HepG2 (cell line): ENCODE results near the gene FASTK. TPM values are rescaled to one million over a fixed set of nuclear protein-coding genes. Genes with fewer than 3 reads are reported as not detected.

Experiments used
- CREM ChIP-seq, 2 experiments: sonication (generic) in 1 of 2; formaldehyde crosslinking in 1 of 2; IDR thresholded peaks; 2 replicates each; pipeline versions ENCODE4 v1.4.0 to v1.6.1; 2016 to 2020; ENCODE audit warnings: antibody characterized with exemption in 1 of 2, mild to moderate bottlenecking in 1 of 2, missing genetic modification reagents in 1 of 2
- ELF1 ChIP-seq: sonication (generic); formaldehyde crosslinking; IDR thresholded peaks from 2 replicates; pipeline ENCODE4 v1.4.0; 2020; ENCODE audit warnings: missing genetic modification reagents
- ELF3 ChIP-seq: IDR thresholded peaks from 2 replicates; pipeline ENCODE4 v1.6.1; 2016; ENCODE audit warnings: missing genetic modification reagents, missing compliant biosample characterization
- JUNB ChIP-seq: sonication (generic); formaldehyde crosslinking; IDR thresholded peaks from 2 replicates; pipeline ENCODE4 v1.8.0; 2022; ENCODE audit warnings: missing genetic modification reagents, mild to moderate bottlenecking, borderline replicate concordance
- KLF16 ChIP-seq, 2 experiments: sonication (generic) in 1 of 2; formaldehyde crosslinking in 1 of 2; IDR thresholded peaks; 2 replicates each; pipeline versions ENCODE4 v1.6.1 to v1.8.0; 2016 to 2023; ENCODE audit warnings: missing genetic modification reagents in 2 of 2, missing compliant biosample characterization in 1 of 2
- MED8 ChIP-seq: sonication (generic); formaldehyde crosslinking; IDR thresholded peaks from 2 replicates; pipeline ENCODE4 v1.8.1; 2023; ENCODE audit warnings: mild to moderate bottlenecking, missing genetic modification reagents; ENCODE audit not compliant: insufficient replicate concordance
- NCOR1 ChIP-seq: fragments of 200-600 bp; sonication (generic); IDR thresholded peaks from 2 replicates; pipeline ENCODE4 v1.7.0; 2017; ENCODE audit warnings: antibody characterized with exemption, low read length, borderline replicate concordance
- NFYB ChIP-seq: sonication (generic); formaldehyde crosslinking; IDR thresholded peaks from 2 replicates; pipeline ENCODE4 v1.4.0; 2020; ENCODE audit warnings: missing genetic modification reagents
- ZBTB38 ChIP-seq: sonication (generic); formaldehyde crosslinking; IDR thresholded peaks from 2 replicates; pipeline ENCODE4 v1.5.1; 2020; ENCODE audit warnings: mild to moderate bottlenecking, missing genetic modification reagents
- ZNF124 ChIP-seq: sonication (generic); formaldehyde crosslinking; IDR thresholded peaks from 2 replicates; pipeline ENCODE4 v1.4.0; 2020; ENCODE audit warnings: missing genetic modification reagents
- ZNF251 ChIP-seq: sonication (generic); formaldehyde crosslinking; IDR thresholded peaks from 2 replicates; pipeline ENCODE4 v1.9.0; 2021; ENCODE audit warnings: mild to moderate bottlenecking, missing genetic modification reagents
- ZNF282 ChIP-seq: fragments of 450-650 bp; IDR thresholded peaks from 2 replicates; pipeline ENCODE4 v1.6.1; 2018; ENCODE audit not compliant: partially characterized antibody
- ZNF44 ChIP-seq: sonication (generic); formaldehyde crosslinking; IDR thresholded peaks from 2 replicates; pipeline ENCODE4 v1.5.1; 2020; ENCODE audit warnings: mild to moderate bottlenecking, missing genetic modification reagents
- polyA plus RNA-seq, 8 experiments: library from polyadenylated mRNA; depleted of rRNA in 3 of 8; stranded (reverse) in 7 of 8; unstranded in 1 of 8; fragments of >200 nt; fragmentation: Illumina TruSeq in 4 of 8; extraction: Trizol in 4 of 8; gene quantifications; 2 replicates each; pipeline versions ENCODE4 v1.2.1 to v1.2.3, GENCODE V29; 2011 to 2016; ENCODE audit warnings: low read depth in 4 of 8, missing spikeins in 1 of 8, mixed read lengths in 1 of 8; ENCODE audit not compliant: insufficient read depth in 1 of 8
- total RNA-seq, 5 experiments: library from RNA; depleted of rRNA; stranded (reverse); fragments of >200 nt; fragmentation: Illumina TruSeq; extraction: Trizol; gene quantifications; 2 replicates each; pipeline ENCODE4 v1.2.3, GENCODE V29; 2016; ENCODE audit warnings: low read depth in 1 of 5
- TF ChIP-seq, protein P1 (sequence below): sonication (generic); formaldehyde crosslinking; IDR thresholded peaks from 2 replicates; pipeline ENCODE4 v1.5.1; 2020; ENCODE audit warnings: missing genetic modification reagents, mild to moderate bottlenecking, borderline replicate concordance
- TF ChIP-seq, protein P2 (sequence below): sonication (generic); formaldehyde crosslinking; IDR thresholded peaks from 2 replicates; pipeline ENCODE4 v1.5.0; 2020; ENCODE audit warnings: mild to moderate bottlenecking, missing genetic modification reagents, borderline replicate concordance
- TF ChIP-seq, protein P3 (sequence below): sonication (generic); formaldehyde crosslinking; IDR thresholded peaks from 2 replicates; pipeline ENCODE4; 2020; ENCODE audit warnings: missing genetic modification reagents, mild to moderate bottlenecking, borderline replicate concordance
- TF ChIP-seq, protein P4 (sequence below): sonication (generic); IDR thresholded peaks from 2 replicates; pipeline ENCODE4 v1.6.1; 2016; ENCODE audit warnings: low read depth, borderline replicate concordance

Gene FASTK
- total and polyA plus RNA-seq, 2 of the 13 experiments (the other 11 are each of a cell fraction or from before 2014, with no cell fraction given) = 52.9 to 55.7 TPM

DNA sequence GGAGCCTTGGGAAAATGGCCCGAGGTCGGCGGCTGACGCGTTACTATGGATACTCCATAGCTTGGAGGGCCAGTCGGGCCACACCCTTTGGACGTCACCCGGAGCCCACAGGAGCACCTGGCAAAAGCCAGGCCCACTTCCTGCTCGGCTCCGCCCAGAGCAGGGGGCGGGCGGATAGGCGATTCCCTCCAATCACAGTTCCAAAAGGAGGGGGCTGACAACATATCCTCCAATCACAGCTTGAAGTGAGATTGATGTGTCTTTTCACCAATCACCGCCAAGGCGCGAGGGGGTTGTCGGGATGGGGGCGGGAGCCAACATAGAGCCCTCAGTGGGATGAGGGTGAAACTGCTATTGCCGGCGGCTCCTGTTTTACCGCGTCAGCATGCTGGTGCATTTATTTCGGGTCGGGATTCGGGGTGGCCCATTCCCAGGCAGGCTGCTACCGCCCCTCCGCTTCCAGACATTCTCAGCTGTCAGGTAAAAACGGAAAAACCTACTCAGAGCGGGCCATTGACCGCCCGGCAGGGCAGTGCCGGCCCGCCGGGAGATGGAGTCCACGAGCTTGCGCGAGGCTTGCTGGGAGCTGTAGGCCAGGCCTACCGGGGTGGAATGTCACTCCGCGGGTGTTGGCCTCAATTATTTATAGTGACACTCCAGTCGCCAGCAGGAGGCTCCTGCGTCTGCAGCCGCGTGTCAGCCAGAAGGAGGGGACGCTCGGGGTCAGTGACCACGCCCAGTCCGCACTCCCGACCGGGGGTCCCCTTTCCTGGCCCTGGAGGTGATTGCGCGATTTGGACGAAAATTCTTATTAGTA is 52.3 kb downstream of the FASTK start, which contains the start of gene ABCB8 (continued):
- TF ChIP-seq, protein P1, sequence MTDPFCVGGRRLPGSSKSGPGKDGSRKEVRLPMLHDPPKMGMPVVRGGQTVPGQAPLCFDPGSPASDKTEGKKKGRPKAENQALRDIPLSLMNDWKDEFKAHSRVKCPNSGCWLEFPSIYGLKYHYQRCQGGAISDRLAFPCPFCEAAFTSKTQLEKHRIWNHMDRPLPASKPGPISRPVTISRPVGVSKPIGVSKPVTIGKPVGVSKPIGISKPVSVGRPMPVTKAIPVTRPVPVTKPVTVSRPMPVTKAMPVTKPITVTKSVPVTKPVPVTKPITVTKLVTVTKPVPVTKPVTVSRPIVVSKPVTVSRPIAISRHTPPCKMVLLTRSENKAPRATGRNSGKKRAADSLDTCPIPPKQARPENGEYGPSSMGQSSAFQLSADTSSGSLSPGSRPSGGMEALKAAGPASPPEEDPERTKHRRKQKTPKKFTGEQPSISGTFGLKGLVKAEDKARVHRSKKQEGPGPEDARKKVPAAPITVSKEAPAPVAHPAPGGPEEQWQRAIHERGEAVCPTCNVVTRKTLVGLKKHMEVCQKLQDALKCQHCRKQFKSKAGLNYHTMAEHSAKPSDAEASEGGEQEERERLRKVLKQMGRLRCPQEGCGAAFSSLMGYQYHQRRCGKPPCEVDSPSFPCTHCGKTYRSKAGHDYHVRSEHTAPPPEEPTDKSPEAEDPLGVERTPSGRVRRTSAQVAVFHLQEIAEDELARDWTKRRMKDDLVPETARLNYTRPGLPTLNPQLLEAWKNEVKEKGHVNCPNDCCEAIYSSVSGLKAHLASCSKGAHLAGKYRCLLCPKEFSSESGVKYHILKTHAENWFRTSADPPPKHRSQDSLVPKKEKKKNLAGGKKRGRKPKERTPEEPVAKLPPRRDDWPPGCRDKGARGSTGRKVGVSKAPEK = no peak
- peak; percentile 97 for TF ChIP-seq NFYB
- no peak for TF ChIP-seq JUNB
- no peak for TF ChIP-seq MED8
- TF ChIP-seq ELF1 (CRISPR knock-in tag) = peak; percentile 95
- TF ChIP-seq ZNF44 (CRISPR knock-in tag) = no peak
- TF ChIP-seq, protein P2, sequence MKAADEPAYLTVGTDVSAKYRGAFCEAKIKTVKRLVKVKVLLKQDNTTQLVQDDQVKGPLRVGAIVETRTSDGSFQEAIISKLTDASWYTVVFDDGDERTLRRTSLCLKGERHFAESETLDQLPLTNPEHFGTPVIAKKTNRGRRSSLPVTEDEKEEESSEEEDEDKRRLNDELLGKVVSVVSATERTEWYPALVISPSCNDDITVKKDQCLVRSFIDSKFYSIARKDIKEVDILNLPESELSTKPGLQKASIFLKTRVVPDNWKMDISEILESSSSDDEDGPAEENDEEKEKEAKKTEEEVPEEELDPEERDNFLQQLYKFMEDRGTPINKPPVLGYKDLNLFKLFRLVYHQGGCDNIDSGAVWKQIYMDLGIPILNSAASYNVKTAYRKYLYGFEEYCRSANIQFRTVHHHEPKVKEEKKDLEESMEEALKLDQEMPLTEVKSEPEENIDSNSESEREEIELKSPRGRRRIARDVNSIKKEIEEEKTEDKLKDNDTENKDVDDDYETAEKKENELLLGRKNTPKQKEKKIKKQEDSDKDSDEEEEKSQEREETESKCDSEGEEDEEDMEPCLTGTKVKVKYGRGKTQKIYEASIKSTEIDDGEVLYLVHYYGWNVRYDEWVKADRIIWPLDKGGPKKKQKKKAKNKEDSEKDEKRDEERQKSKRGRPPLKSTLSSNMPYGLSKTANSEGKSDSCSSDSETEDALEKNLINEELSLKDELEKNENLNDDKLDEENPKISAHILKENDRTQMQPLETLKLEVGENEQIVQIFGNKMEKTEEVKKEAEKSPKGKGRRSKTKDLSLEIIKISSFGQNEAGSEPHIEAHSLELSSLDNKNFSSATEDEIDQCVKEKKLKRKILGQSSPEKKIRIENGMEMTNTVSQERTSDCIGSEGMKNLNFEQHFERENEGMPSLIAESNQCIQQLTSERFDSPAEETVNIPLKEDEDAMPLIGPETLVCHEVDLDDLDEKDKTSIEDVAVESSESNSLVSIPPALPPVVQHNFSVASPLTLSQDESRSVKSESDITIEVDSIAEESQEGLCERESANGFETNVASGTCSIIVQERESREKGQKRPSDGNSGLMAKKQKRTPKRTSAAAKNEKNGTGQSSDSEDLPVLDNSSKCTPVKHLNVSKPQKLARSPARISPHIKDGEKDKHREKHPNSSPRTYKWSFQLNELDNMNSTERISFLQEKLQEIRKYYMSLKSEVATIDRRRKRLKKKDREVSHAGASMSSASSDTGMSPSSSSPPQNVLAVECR = peak; percentile 86; the same call in 1 of the 2 replicates
- peak; percentile 92 for TF ChIP-seq CREM (IDR thresholded peaks at IDR 0.05)
- TF ChIP-seq CREM (CRISPR knock-in tag; IDR thresholded peaks at IDR 0.05) = no peak; the same call in 1 of the 2 replicates
- no peak for TF ChIP-seq ZNF282
- TF ChIP-seq, protein P3, sequence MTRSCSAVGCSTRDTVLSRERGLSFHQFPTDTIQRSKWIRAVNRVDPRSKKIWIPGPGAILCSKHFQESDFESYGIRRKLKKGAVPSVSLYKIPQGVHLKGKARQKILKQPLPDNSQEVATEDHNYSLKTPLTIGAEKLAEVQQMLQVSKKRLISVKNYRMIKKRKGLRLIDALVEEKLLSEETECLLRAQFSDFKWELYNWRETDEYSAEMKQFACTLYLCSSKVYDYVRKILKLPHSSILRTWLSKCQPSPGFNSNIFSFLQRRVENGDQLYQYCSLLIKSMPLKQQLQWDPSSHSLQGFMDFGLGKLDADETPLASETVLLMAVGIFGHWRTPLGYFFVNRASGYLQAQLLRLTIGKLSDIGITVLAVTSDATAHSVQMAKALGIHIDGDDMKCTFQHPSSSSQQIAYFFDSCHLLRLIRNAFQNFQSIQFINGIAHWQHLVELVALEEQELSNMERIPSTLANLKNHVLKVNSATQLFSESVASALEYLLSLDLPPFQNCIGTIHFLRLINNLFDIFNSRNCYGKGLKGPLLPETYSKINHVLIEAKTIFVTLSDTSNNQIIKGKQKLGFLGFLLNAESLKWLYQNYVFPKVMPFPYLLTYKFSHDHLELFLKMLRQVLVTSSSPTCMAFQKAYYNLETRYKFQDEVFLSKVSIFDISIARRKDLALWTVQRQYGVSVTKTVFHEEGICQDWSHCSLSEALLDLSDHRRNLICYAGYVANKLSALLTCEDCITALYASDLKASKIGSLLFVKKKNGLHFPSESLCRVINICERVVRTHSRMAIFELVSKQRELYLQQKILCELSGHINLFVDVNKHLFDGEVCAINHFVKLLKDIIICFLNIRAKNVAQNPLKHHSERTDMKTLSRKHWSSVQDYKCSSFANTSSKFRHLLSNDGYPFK = peak; percentile 92
- TF ChIP-seq ZNF124 (CRISPR knock-in tag) = 0 out of 2 replicates have a peak, but pooled peaks have one; percentile 27
- TF ChIP-seq, protein P4, sequence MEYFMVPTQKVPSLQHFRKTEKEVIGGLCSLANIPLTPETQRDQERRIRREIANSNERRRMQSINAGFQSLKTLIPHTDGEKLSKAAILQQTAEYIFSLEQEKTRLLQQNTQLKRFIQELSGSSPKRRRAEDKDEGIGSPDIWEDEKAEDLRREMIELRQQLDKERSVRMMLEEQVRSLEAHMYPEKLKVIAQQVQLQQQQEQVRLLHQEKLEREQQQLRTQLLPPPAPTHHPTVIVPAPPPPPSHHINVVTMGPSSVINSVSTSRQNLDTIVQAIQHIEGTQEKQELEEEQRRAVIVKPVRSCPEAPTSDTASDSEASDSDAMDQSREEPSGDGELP = peak; percentile 66; the same call in 1 of the 2 replicates
- no peak for TF ChIP-seq NCOR1
- TF ChIP-seq ZNF251 = no peak
- TF ChIP-seq ELF3 (CRISPR knock-in tag) = peak; percentile 74; the same call in 1 of the 2 replicates
- TF ChIP-seq KLF16 (CRISPR knock-in tag; IDR thresholded peaks at IDR 0.05) = 0 out of 4 replicates have a peak, but pooled peaks of 1 of the 2 experiments have one; percentile 55
- peak; percentile 80; the same call in 1 of the 2 replicates for TF ChIP-seq ZBTB38 (CRISPR knock-in tag)
